Left hindlimb (tissue), 1 donor: ENCODE measurements around the gene KRT77.

ENCODE experiments used
- DNase-seq: peaks from one replicate; pipeline ENCODE4 v3.0.0-alpha.2; 2018

KRT77 gene

GRCh38 chr12:52650520-52651081, 52.7 kb downstream of the KRT77 start:
- no peak for DNase-seq

- no peak for DNase-seq
Observed at GRCh38 chr12:52649066-52649465, 54.3 kb downstream of the KRT77 start.

- DNase-seq, result no peak
Observed at GRCh38 chr12:52648012-52648550, 55.2 kb downstream of the KRT77 start.

GRCh38 chr12:52647601-52648000, 55.7 kb downstream of the KRT77 start:
- DNase-seq, result no peak

- DNase-seq, result no peak
Observed at GRCh38 chr12:52646613-52647012, 56.7 kb downstream of the KRT77 start.

- no peak for DNase-seq
Observed at GRCh38 chr12:52645982-52646381, 57.3 kb downstream of the KRT77 start.

- no peak for DNase-seq
Observed at GRCh38 chr12:52645120-52645761, 58.1 kb downstream of the KRT77 start.

GRCh38 chr12:52644078-52644415, 59.3 kb downstream of the KRT77 start:
- DNase-seq, result no peak

GRCh38 chr12:52643233-52644077, 59.9 kb downstream of the KRT77 start:
- no peak for DNase-seq

GRCh38 chr12:52641468-52641867, 61.9 kb downstream of the KRT77 start:
- DNase-seq, result no peak
